Measurements from ENCODE around the gene CCDC191.

The CCDC191 gene

GRCh38 chr3:113963879-113964278 is 92.4 kb downstream of the CCDC191 start:
- Histone ChIP-seq H3K4me3 (ENCODE audit: low read length) (no peak overlapping the region), H3K9me2 (replicated peaks; ENCODE audit: control insufficient read depth, low read length) (no peaks in the 10 kb centered on the region), H3F3A (ENCODE audit: control insufficient read depth, insufficient read depth) (no peaks in the 10 kb centered on the region), H3K27me3 (ENCODE audit: control insufficient read depth, low read length) (no peaks in the 10 kb centered on the region), H3K27ac (ENCODE audit: low read depth, low read length) (no peak overlapping the region), H3K9me3 (ENCODE audit: control insufficient read depth, insufficient read depth, low read length) (no peaks in the 10 kb centered on the region), H3K36me3 (ENCODE audit: control insufficient read depth, low read length) (peaks cover 16% of the 10 kb centered on the region), H3K4me1 (ENCODE audit: control insufficient read depth, low read length) (no peaks in the 10 kb centered on the region), H3K4me2 (ENCODE audit: low read length) (no peak overlapping the region), H3K79me2 (ENCODE audit: control insufficient read depth, low read length) (no peaks in the 10 kb centered on the region), H4K20me1 (ENCODE audit: control insufficient read depth, insufficient read depth, low read depth, low read length) (no peaks in the 10 kb centered on the region)
- TF ChIP-seq EZH2phosphoT487 (IDR thresholded peaks at IDR 0.05; ENCODE audit: borderline replicate concordance, low read length) (no peak), CTCF (IDR thresholded peaks at IDR 0.05; ENCODE audit: low read depth, low read length, poor library complexity, severe bottlenecking) (no peak)

GRCh38 chr3:113954091-113954685 is 102.1 kb downstream of the CCDC191 start:
- TF ChIP-seq CTCF (IDR thresholded peaks at IDR 0.05; ENCODE audit: low read depth, low read length, poor library complexity, severe bottlenecking), result no peak
- no peak for TF ChIP-seq EZH2phosphoT487 (IDR thresholded peaks at IDR 0.05; ENCODE audit: borderline replicate concordance, low read length)
- no peaks in the 10 kb centered on the region for H3K27me3 ChIP-seq (ENCODE audit: control insufficient read depth, low read length)

GRCh38 chr3:113953677-113954076 is 102.6 kb downstream of the CCDC191 start:
- H3K79me2 ChIP-seq (ENCODE audit: control insufficient read depth, low read length), result no peaks in the 10 kb centered on the region

More at GRCh38 chr3:113954091-113954685, 102.1 kb downstream of the CCDC191 start:
- no peak overlapping the region for H3K4me2 ChIP-seq (ENCODE audit: low read length)
- H3K27ac ChIP-seq (ENCODE audit: low read depth, low read length), result no peak overlapping the region
- H3K4me1 ChIP-seq (ENCODE audit: control insufficient read depth, low read length), result peaks cover 2% of the 10 kb centered on the region
- no peaks in the 10 kb centered on the region for H3F3A ChIP-seq (ENCODE audit: control insufficient read depth, insufficient read depth)
- H3K36me3 ChIP-seq (ENCODE audit: control insufficient read depth, low read length), result peaks cover 75% of the 10 kb centered on the region
- H3K79me2 ChIP-seq (ENCODE audit: control insufficient read depth, low read length), result no peaks in the 10 kb centered on the region
- H4K20me1 ChIP-seq (ENCODE audit: control insufficient read depth, insufficient read depth, low read depth, low read length), result no peaks in the 10 kb centered on the region
- H3K4me3 ChIP-seq (ENCODE audit: low read length), result no peak overlapping the region
- no peaks in the 10 kb centered on the region for H3K9me2 ChIP-seq (replicated peaks; ENCODE audit: control insufficient read depth, low read length)
- H3K9me3 ChIP-seq (ENCODE audit: control insufficient read depth, insufficient read depth, low read length), result no peaks in the 10 kb centered on the region

More at GRCh38 chr3:113953677-113954076, 102.6 kb downstream of the CCDC191 start:
- Histone ChIP-seq H4K20me1 (ENCODE audit: control insufficient read depth, insufficient read depth, low read depth, low read length) (no peaks in the 10 kb centered on the region), H3K27ac (ENCODE audit: low read depth, low read length) (no peak overlapping the region), H3K4me3 (ENCODE audit: low read length) (no peak overlapping the region), H3K4me2 (ENCODE audit: low read length) (no peak overlapping the region), H3F3A (ENCODE audit: control insufficient read depth, insufficient read depth) (0 out of 2 replicates have a peak, but pooled peaks cover 3% of the 10 kb centered on the region), H3K27me3 (ENCODE audit: control insufficient read depth, low read length) (no peaks in the 10 kb centered on the region), H3K36me3 (ENCODE audit: control insufficient read depth, low read length) (peaks cover 70% of the 10 kb centered on the region), H3K9me3 (ENCODE audit: control insufficient read depth, insufficient read depth, low read length) (no peaks in the 10 kb centered on the region), H3K4me1 (ENCODE audit: control insufficient read depth, low read length) (peaks cover 7% of the 10 kb centered on the region), H3K9me2 (replicated peaks; ENCODE audit: control insufficient read depth, low read length) (no peaks in the 10 kb centered on the region)
- TF ChIP-seq CTCF (IDR thresholded peaks at IDR 0.05; ENCODE audit: low read depth, low read length, poor library complexity, severe bottlenecking) (no peak), EZH2phosphoT487 (IDR thresholded peaks at IDR 0.05; ENCODE audit: borderline replicate concordance, low read length) (no peak)

All from DOHH2 (cell line).